ENCODE results near the gene GAN.

Gene GAN

GRCh38 chr16:81314603-81315270 lies at the start of gene GAN:
Gene GAN, plus strand, starts transcription at chr16:81314962. Its CDS starts 152 bp downstream, at chr16:81315114.
- peak; percentile 66 for DNase-seq

- DNase-seq, result no peak
These were observed 49.7 kb upstream of the GAN start for GRCh38 chr16:81265052-81265451.

- DNase-seq, result no peak
These were observed 48.9 kb upstream of the GAN start for GRCh38 chr16:81265658-81266451.

- no peak for DNase-seq
These were observed 48.1 kb upstream of the GAN start for GRCh38 chr16:81266680-81267095.

- DNase-seq, result no peak
These were observed 46.3 kb upstream of the GAN start for GRCh38 chr16:81268509-81268908.

GRCh38 chr16:81273223-81273950 lies 41.4 kb upstream of the GAN start:
- no peak for DNase-seq

GRCh38 chr16:81275064-81275532 lies 39.7 kb upstream of the GAN start:
- no peak for DNase-seq

GRCh38 chr16:81275795-81276194 lies 39.0 kb upstream of the GAN start:
- no peak for DNase-seq

GRCh38 chr16:81276323-81276722 lies 38.4 kb upstream of the GAN start:
- no peak for DNase-seq

GRCh38 chr16:81277541-81278080 lies 37.2 kb upstream of the GAN start:
- no peak for DNase-seq

GRCh38 chr16:81278526-81278925 lies 36.2 kb upstream of the GAN start:
- DNase-seq, result no peak

GRCh38 chr16:81279392-81279791 lies 35.4 kb upstream of the GAN start:
- DNase-seq, result no peak

- no peak for DNase-seq
These were observed 34.4 kb upstream of the GAN start for GRCh38 chr16:81280393-81280792.

GRCh38 chr16:81283044-81283443 lies 31.7 kb upstream of the GAN start:
- no peak for DNase-seq

GRCh38 chr16:81284995-81285600 lies 29.7 kb upstream of the GAN start:
- no peak for DNase-seq

GRCh38 chr16:81286190-81286589 lies 28.6 kb upstream of the GAN start:
- DNase-seq, result no peak

GRCh38 chr16:81291117-81291516 lies 23.6 kb upstream of the GAN start:
- no peak for DNase-seq

- DNase-seq, result no peak
These were observed 21.8 kb upstream of the GAN start for GRCh38 chr16:81292936-81293335.

GRCh38 chr16:81293909-81294802 lies 20.6 kb upstream of the GAN start:
- DNase-seq, result no peak

GRCh38 chr16:81296631-81297030 lies 18.1 kb upstream of the GAN start:
- no peak for DNase-seq

- DNase-seq, result peak; percentile 3
These were observed 7.0 kb upstream of the GAN start for GRCh38 chr16:81307770-81308169.

All from NCI-H1436 treated with DMSO at 0.1 percent for 48 hours (cell line).